OCI-LY3 (cell line): ENCODE measurements around the gene ERMAP.

ENCODE experiments used
- H2AFZ ChIP-seq: fragments of 200-600, 300-600 bp; shearing (Covaris generic); 2 replicates; pipeline ENCODE4 v1.6.0; 2014; ENCODE audit warnings: antibody characterized with exemption, low read depth, low read length
- H3K27ac ChIP-seq: fragments of 200-600, 300-600 bp; sonication (generic); 2 replicates; pipeline ENCODE4 v1.5.1; 2014; ENCODE audit warnings: mild to moderate bottlenecking, low read length, moderate library complexity, mixed read lengths
- H3K27me3 ChIP-seq: fragments of 200-600, 300-600 bp; sonication (generic); 2 replicates; pipeline ENCODE4 v1.6.1; 2014; ENCODE audit warnings: low read depth, low read length, mixed read lengths
- H3K36me3 ChIP-seq: fragments of 200-600, 300-600 bp; sonication (generic); replicated peaks from 2 replicates; pipeline ENCODE3; 2014; ENCODE audit warnings: low read depth, low read length, mixed read lengths
- H3K4me1 ChIP-seq: fragments of 300-600, 200-600 bp; sonication (generic); 2 replicates; pipeline ENCODE4 v1.6.1; 2014; ENCODE audit warnings: low read length, mixed read lengths
- H3K4me2 ChIP-seq: fragments of 200-600, 300-600 bp; sonication (generic); 2 replicates; pipeline ENCODE4 v1.6.1; 2014; ENCODE audit warnings: low read length, mixed read lengths
- H3K4me3 ChIP-seq: fragments of 300-600, 200-600 bp; sonication (generic); 2 replicates; pipeline ENCODE4 v1.5.1; 2014; ENCODE audit warnings: antibody characterized with exemption, mild to moderate bottlenecking, low read length, moderate library complexity
- H3K79me2 ChIP-seq: fragments of 300-600, 200-600 bp; shearing (Covaris generic); 2 replicates; pipeline ENCODE4 v1.6.1; 2014; ENCODE audit warnings: mild to moderate bottlenecking, low read length, mixed read lengths
- H3K9ac ChIP-seq: fragments of 300-600, 200-600 bp; shearing (Covaris generic); 2 replicates; pipeline ENCODE4 v1.6.0; 2014; ENCODE audit warnings: mild to moderate bottlenecking, low read length, moderate library complexity
- H3K9me3 ChIP-seq: fragments of 200-600, 300-600 bp; shearing (Covaris generic); 2 replicates; pipeline ENCODE4 v1.6.1; 2014; ENCODE audit warnings: low read length, mixed read lengths; ENCODE audit not compliant: insufficient read depth
- H4K20me1 ChIP-seq: fragments of 200-600, 300-600 bp; sonication (generic); 2 replicates; pipeline ENCODE4 v1.6.1; 2016; ENCODE audit warnings: low read length, mixed read lengths; ENCODE audit not compliant: insufficient read depth
- CTCF ChIP-seq: fragments of 200-600, 300-600 bp; sonication (generic); IDR thresholded peaks from 2 replicates; pipeline ENCODE4 v1.5.1; 2014; ENCODE audit warnings: antibody characterized with exemption, low read length, low read depth
- EZH2phosphoT487 ChIP-seq: fragments of 200-600 bp; shearing (Covaris generic); IDR thresholded peaks from 2 replicates; pipeline ENCODE4 v1.6.1; 2018; ENCODE audit warnings: antibody characterized with exemption, mixed run types, low read depth

The ERMAP gene

GRCh38 chr1:42841440-42842147, 24.7 kb downstream of the ERMAP start:
- H3K27me3 ChIP-seq: no peaks in the 10 kb centered on the region
- no peak for TF ChIP-seq EZH2phosphoT487
- no peak for TF ChIP-seq CTCF
- H3K4me2 ChIP-seq: no peak overlapping the region
- H3K4me3 ChIP-seq: no peak overlapping the region
- H3K79me2 ChIP-seq: peaks cover under 1% of the 10 kb centered on the region; the same call in 1 of the 2 replicates
- H3K4me1 ChIP-seq: peaks cover 17% of the 10 kb centered on the region
- no peak overlapping the region for H3K27ac ChIP-seq
- H3K9ac ChIP-seq: no peak overlapping the region
- H2AFZ ChIP-seq: no peak overlapping the region
- H3K9me3 ChIP-seq: no peaks in the 10 kb centered on the region
- no peaks in the 10 kb centered on the region for H4K20me1 ChIP-seq
- H3K36me3 ChIP-seq: no peaks in the 10 kb centered on the region

- Histone ChIP-seq H3K9ac (no peak overlapping the region), H3K9me3 (no peaks in the 10 kb centered on the region), H3K4me3 (no peak overlapping the region), H3K27me3 (no peaks in the 10 kb centered on the region), H3K27ac (no peak overlapping the region), H3K4me1 (peaks cover 13% of the 10 kb centered on the region), H3K79me2 (peaks cover 21% of the 10 kb centered on the region), H3K4me2 (no peak overlapping the region), H2AFZ (no peak overlapping the region), H4K20me1 (no peaks in the 10 kb centered on the region), H3K36me3 (peaks cover 5% of the 10 kb centered on the region)
- TF ChIP-seq EZH2phosphoT487 (no peak), CTCF (no peak)
Measured at GRCh38 chr1:42844592-42845140, 27.7 kb downstream of the ERMAP start.

GRCh38 chr1:42845193-42845592, 28.3 kb downstream of the ERMAP start:
- no peak for TF ChIP-seq EZH2phosphoT487
- TF ChIP-seq CTCF: no peak

GRCh38 chr1:42845866-42846256, 28.9 kb downstream of the ERMAP start:
- H3K9me3 ChIP-seq: no peaks in the 10 kb centered on the region
- H2AFZ ChIP-seq: peak overlapping the region; percentile 97
- H3K27ac ChIP-seq: peak overlapping the region; percentile 25; the same call in 1 of the 2 replicates
- peaks cover 13% of the 10 kb centered on the region for H3K4me1 ChIP-seq
- peak overlapping the region; percentile 86 for H3K4me2 ChIP-seq
- H3K4me3 ChIP-seq: peak overlapping the region; percentile 88
- peaks cover 21% of the 10 kb centered on the region for H3K79me2 ChIP-seq
- no peaks in the 10 kb centered on the region for H4K20me1 ChIP-seq
- peaks cover 9% of the 10 kb centered on the region for H3K36me3 ChIP-seq
- no peaks in the 10 kb centered on the region for H3K27me3 ChIP-seq
- H3K9ac ChIP-seq: peak overlapping the region; percentile 86
- TF ChIP-seq EZH2phosphoT487 (no peak), CTCF (no peak)

More at GRCh38 chr1:42845193-42845592, 28.3 kb downstream of the ERMAP start:
- no peak overlapping the region for H3K27ac ChIP-seq
- no peak overlapping the region for H3K9ac ChIP-seq
- H3K79me2 ChIP-seq: peaks cover 21% of the 10 kb centered on the region
- H3K9me3 ChIP-seq: no peaks in the 10 kb centered on the region
- no peaks in the 10 kb centered on the region for H4K20me1 ChIP-seq
- peaks cover 9% of the 10 kb centered on the region for H3K36me3 ChIP-seq
- H3K4me2 ChIP-seq: no peak overlapping the region; the same call in 1 of the 2 replicates
- H3K27me3 ChIP-seq: no peaks in the 10 kb centered on the region
- H3K4me3 ChIP-seq: peak overlapping the region; percentile 88; the same call in 1 of the 2 replicates
- peaks cover 13% of the 10 kb centered on the region for H3K4me1 ChIP-seq
- H2AFZ ChIP-seq: no peak overlapping the region
